C4-2B (cell line): ENCODE results near the gene TMEM126B.
"Not testable (repeated sequence)": the region's sequence is repeated elsewhere in the genome, so short reads cannot be mapped to it uniquely, and the experiment has no call there.

Experiments used
- H3K27ac ChIP-seq: fragments of 450-650 bp; 2 replicates; pipeline ENCODE4 v1.5.1; 2017
- ZFX ChIP-seq: fragments of 450-650 bp; IDR thresholded peaks from 2 replicates; pipeline ENCODE4 v1.6.1; 2017
- TF ChIP-seq, protein P1 (sequence below): fragments of 450-650 bp; conservative IDR thresholded peaks from 2 replicates; pipeline ENCODE4 v1.5.1; 2017; ENCODE audit warnings: mild to moderate bottlenecking

TMEM126B gene

DNA sequence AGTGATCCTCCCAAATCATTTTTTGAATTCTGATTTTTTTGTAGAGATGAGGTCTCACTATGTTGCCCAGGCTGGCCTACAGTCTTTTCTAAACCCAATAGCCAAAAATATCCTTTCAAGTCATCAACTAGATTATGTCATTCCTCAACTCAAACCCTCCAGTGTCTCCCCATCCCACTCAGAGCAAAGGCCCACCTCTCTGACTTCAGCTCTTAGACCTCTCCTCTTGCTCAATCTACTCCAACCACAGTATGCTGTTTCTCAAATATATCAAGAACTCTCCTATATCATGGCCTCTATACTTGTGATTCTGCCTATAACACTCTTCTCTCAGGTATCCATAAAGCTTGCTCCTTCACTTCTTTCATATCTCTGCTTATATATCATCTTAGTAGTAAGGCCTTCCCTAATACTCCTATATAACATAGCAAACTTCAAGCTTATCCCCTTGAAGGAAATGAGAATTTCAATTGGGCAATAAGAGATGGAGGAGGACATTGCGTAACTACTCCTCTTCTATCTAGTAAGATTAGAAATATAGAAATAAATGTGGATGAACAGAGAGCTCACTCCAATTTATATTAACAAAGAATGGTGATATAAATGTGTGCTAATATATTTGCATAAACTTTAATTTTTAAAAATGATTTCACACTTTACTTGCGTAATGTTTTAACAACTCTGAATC, 25.7 kb upstream of the TMEM126B start:
- no peak for TF ChIP-seq ZFX
- TF ChIP-seq, protein P1, sequence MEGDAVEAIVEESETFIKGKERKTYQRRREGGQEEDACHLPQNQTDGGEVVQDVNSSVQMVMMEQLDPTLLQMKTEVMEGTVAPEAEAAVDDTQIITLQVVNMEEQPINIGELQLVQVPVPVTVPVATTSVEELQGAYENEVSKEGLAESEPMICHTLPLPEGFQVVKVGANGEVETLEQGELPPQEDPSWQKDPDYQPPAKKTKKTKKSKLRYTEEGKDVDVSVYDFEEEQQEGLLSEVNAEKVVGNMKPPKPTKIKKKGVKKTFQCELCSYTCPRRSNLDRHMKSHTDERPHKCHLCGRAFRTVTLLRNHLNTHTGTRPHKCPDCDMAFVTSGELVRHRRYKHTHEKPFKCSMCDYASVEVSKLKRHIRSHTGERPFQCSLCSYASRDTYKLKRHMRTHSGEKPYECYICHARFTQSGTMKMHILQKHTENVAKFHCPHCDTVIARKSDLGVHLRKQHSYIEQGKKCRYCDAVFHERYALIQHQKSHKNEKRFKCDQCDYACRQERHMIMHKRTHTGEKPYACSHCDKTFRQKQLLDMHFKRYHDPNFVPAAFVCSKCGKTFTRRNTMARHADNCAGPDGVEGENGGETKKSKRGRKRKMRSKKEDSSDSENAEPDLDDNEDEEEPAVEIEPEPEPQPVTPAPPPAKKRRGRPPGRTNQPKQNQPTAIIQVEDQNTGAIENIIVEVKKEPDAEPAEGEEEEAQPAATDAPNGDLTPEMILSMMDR = no peak
- H3K27ac ChIP-seq = no peak overlapping the region

DNA sequence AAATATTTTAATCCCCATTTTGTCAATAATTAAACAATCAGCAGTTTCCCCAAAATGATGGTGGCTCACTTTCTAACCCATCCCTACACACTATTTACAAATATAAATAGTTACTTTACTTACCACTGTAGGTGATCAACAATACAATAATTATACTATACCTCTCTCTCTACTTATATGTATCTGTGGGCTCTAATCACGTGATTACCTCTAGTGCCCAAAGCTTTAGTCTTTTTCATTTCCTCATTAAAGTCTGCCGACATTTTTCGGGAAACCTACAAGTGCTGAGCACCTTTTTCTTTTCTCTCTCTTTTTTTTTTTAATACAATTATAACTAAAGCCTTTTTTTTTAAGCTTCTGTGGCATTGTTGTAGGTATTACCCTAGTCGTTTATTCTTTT, 25.2 kb upstream of the TMEM126B start:
- H3K27ac ChIP-seq = no peak overlapping the region
- TF ChIP-seq, protein P1 = no peak
- TF ChIP-seq ZFX = no peak

DNA sequence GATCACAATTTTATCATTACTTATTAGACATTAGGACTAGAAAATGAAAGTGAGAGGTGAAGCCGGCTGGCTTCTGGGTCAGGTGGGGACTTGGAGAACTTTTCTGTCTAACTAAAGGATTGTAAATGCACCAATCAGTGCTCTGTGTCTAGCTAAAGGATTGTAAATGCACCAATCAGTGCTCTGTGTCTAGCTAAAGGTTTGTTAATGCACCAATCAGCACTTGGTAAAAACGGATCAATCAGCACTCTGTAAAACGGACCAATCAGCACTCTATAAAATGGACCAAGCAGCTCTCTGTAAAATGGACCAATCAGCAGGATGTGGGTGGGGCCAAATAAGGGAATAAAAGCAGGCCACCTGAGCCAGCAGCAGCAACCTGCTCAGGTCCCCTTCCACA, 22.2 kb upstream of the TMEM126B start:
- H3K27ac ChIP-seq = not testable (repeated sequence)

DNA sequence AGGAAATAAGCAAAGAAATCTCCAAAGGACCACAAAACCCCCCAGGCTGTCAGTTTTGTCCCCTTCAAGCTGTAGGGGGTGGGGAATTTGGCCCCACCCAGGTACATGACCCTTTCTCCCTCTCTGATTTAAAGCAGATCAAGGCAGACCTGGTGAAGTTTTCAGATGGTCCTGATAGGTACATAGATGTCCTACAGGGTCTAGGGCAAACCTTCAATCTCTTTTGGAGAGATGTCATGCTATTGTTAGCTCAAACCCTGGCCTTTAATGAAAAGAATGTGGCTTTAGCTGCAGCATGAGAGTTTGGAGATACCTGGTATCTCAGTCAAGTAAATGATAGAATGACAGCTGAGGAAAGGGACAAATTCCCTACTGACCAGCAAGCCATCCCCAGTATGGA, 19.8 kb upstream of the TMEM126B start:
- not testable (repeated sequence) for H3K27ac ChIP-seq

DNA sequence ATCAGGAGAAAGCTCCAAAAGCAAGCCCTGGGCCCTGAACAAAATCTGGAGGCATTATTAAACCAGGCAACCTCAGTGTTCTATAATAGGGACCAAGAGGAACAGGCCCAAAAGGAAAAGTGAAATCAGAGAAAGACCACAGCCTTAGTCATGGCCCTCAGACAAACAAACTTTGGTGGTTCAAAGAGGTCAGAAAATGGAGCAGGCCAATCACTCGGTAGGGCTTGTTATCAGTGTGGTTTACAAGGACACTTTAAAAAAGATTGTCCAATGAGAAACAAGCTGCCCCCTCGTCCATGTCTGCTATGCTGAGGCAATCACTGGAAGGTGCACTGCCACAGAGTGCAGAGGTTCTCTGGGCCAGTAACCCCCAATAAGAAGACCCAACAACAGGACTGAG, 19.1 kb upstream of the TMEM126B start:
- H3K27ac ChIP-seq = not testable (repeated sequence)

DNA sequence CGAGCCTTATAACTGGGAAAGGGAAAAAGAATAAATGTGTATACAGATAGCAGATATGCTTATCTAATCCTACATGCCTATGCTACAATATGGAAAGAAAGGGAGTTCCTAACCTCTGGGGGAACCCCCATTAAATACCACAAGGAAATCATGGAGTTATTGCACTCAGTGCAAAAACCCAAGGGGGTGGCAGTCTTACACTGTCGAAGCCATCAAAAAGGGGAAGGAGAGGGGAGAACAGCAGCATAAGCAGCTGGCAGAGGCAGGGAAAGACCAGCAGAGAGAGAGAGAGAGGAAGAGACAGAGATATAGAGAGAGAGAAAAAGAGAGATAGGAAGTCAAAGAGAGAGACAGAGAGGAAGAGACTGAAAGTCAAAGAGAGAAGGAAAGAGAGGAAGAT, 16.8 kb upstream of the TMEM126B start:
- H3K27ac ChIP-seq = not testable (repeated sequence)

DNA sequence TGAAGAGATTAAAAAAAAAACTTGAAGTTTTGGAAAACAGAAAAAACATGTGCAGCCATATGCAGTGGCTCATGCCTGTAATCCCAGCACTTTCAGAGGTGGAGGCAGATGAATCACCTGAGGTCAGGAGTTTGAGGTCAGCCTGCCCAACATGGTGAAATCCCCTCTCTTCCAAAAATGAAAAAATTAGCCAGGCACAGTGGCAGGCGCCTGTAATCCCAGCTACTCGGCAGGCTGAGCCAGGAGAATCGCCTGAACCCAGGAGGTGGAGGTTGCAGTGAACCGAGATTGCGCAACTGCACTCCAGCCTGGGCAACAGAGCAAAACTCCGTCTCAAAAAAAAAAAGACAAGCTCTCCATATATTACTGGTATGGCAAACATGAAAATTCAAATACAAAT, 8.9 kb upstream of the TMEM126B start:
- H3K27ac ChIP-seq = no peak overlapping the region
- no peak for TF ChIP-seq ZFX
- TF ChIP-seq, protein P1 = no peak

DNA sequence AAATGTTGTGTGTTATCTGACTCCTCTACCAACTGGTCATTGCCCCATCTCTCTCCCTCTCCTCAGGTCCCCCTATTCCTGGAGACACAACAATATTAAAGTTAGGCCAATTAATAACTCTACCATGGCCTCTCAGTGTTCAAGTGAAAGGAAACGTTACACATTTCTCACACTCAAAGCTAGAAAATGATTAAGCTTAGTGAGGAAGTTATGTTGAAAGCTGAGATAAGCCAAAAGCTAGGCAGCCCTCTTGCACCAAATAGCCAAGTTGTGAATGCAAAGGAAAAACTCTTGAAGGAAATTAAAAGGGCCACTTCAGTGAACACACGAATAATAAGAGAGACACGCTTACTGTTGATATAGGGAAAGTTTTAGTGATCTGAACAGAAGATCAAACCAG, 8.1 kb upstream of the TMEM126B start:
- TF ChIP-seq, protein P1 = no peak
- no peak for TF ChIP-seq ZFX
- H3K27ac ChIP-seq = no peak overlapping the region

DNA sequence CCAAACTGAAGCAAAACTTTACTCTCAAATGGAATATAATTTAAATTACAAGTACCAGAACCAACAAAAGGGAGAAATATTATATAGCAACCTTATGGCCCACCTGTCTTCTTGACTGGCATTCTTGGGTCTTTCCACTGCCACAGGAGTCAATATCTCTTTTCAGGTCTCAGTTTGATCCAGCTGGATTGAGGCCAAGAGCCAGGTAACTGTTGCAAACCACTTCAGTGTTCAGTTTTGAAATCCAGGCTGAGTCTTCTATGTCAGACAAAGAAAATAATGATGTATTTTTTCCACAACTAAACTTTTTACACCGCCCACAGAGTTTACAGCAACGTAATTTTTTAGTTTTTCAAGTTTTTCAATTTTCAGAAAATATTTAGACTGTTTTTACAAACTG, 1.9 kb upstream of the TMEM126B start:
- no peak overlapping the region for H3K27ac ChIP-seq
- TF ChIP-seq ZFX = no peak
- TF ChIP-seq, protein P1 = no peak
